22Rv1 (cell line): ENCODE measurements around the gene PIRT.

Source experiments
- H3K27ac ChIP-seq: fragments of 450-650 bp; 2 replicates; pipeline ENCODE4 v1.5.1; 2017
- CTCF ChIP-seq: fragments of 450-650 bp; IDR thresholded peaks from 2 replicates; pipeline ENCODE4 v1.5.1; 2017; ENCODE audit warnings: mild to moderate bottlenecking
- ZFX ChIP-seq: fragments of 450-650 bp; IDR thresholded peaks from 2 replicates; pipeline ENCODE4 v1.6.1; 2017; ENCODE audit warnings: antibody characterized with exemption, borderline replicate concordance

Gene PIRT

DNA sequence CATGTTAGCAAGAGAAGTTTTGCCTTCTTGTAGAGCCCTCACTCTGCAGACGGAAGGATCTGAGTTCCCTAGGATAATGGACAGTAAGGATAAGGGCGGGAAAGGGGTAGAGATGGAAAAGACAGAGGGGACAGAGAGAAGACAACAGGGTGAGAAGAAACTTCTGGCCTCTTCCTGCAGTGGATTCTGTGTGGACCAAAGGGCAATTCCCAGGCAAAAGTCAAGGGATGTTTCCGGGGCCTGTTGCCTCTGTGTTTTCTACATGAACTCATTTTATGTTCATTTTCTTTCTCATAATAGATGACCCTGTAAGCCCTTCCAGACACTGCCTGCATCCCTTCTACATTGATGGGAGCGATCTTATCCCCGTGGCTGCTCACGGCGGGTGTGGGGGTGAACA is 33.3 kb downstream of the PIRT start:
- TF ChIP-seq CTCF = no peak
- TF ChIP-seq ZFX = no peak
- H3K27ac ChIP-seq = no peak overlapping the region

GRCh38 chr17:10803830-10804475 is 33.9 kb downstream of the PIRT start, which contains the start of gene TMEM238L:
Gene TMEM238L (minus strand): TSS chr17:10804099. CDS start chr17:10803963, 136 bp downstream.
- TF ChIP-seq ZFX = no peak
- no peak for TF ChIP-seq CTCF
- no peak within 1 kb of the TSS for H3K27ac ChIP-seq

GRCh38 chr17:10803350-10803749 is 34.5 kb downstream of the PIRT start:
- TF ChIP-seq CTCF (no peak), ZFX (no peak)
- no peak overlapping the region for H3K27ac ChIP-seq

- TF ChIP-seq CTCF = no peak
- TF ChIP-seq ZFX = no peak
- H3K27ac ChIP-seq = no peak overlapping the region
Observed at GRCh38 chr17:10802496-10803284, 35.2 kb downstream of the PIRT start.

DNA sequence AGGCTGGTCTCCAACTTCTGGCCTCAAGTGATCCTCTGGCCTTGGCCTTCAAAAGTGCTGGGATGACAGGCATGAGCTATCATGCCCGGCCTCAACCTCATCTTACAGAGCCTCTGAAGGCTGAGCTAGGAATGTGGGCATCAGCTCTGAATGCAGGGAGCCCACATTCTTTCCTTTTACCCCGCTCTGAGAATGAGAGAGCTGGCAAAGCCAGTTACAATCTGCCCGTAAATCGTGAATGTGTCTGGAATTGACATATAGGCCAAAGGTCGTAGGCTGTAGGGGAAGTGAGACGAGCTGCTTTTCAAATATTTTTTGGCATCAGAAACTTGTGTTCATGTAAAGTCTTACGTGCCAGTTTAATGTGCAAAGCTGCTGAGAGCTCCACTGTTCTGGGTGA is 38.5 kb downstream of the PIRT start:
- no peak for TF ChIP-seq ZFX
- no peak for TF ChIP-seq CTCF
- H3K27ac ChIP-seq = no peak overlapping the region

DNA sequence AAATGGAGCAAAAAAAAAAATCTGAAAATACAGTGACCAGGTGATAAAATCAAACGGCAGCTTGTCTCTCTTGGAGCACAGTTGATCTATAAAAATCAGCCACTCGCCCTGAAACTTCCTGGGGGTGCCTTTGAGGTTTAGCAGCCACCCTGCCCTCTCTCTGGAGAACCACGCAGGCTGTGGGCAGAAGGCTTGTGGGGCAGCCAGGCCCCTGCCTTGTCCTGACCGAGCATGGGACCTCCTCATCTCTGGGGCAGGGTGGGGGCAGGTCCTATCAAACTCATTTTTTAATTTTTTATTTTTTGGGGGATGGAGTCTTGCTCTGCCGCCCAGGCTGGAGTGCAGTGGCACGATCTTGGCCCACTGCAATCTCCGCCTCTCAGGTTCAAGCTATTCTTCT is 39.0 kb downstream of the PIRT start:
- no peak for TF ChIP-seq CTCF
- no peak for TF ChIP-seq ZFX
- no peak overlapping the region for H3K27ac ChIP-seq

- H3K27ac ChIP-seq = no peak overlapping the region
- TF ChIP-seq CTCF = no peak
Observed at GRCh38 chr17:10798332-10798749, 39.5 kb downstream of the PIRT start.
